ENCODE data around the gene DUOX1. TPM values are rescaled to one million over a fixed set of nuclear protein-coding genes. Genes with fewer than 3 reads are reported as not detected.
A peak's percentile ranks its signal among the peaks of the same experiment; 100 is the strongest.

The DUOX1 gene
- total and polyA plus RNA-seq, 2 of the 13 experiments (the other 11 are each of a cell fraction or from before 2014, with no cell fraction given): 0.03 TPM; not detected in 1

DNA sequence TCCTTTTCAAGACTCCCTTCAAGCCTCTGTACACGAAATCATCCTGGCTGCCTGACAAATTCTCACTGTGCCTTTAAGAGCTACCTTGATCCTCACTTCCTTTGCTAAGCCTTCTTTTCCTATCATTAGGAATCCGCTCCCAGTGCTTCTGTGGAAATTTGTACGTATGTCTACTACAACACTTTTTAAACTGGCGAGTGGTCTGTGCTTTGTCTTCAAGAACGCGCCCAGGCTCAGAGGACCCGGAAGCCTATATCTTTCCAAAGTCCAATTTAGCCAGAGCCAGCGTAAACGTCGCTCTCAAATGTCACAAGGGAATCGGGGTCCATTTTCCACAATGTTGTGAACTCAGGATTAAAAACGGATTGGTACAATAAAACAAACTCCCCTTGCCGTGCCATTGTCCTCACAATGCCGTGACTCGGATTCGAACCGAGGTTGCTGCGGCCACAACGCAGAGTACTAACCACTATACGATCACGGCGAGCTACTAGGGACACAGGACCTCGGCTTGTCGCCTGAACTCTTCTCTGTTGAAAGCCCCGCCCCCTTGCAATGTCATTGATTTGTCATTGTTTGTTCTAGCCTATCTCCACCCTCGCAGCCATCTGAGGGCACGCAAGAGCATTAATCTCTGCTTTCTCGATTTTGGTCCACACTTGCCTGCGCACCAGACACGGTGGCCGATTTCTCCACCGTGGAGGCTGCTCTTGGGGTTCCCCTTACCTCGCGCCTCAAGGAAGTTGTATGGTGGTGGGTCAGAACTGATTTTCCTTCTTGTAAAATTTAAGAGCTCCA is 70.4 kb downstream of the DUOX1 start (continued):
- no peak for TF ChIP-seq SETDB1 (CRISPR knock-in tag; IDR thresholded peaks at IDR 0.05; ENCODE audit: borderline replicate concordance)
- TF ChIP-seq SALL1 (CRISPR knock-in tag; IDR thresholded peaks at IDR 0.05): peak; percentile 92
- no peak for TF ChIP-seq PBX2 (CRISPR knock-in tag; IDR thresholded peaks at IDR 0.05)
- peak; percentile 21; the same call in 1 of the 2 replicates for TF ChIP-seq KDM5A (IDR thresholded peaks at IDR 0.05; ENCODE audit: borderline replicate concordance, low read length)
- peak; percentile 77 for TF ChIP-seq KAT8 (CRISPR knock-in tag; IDR thresholded peaks at IDR 0.05)
- TF ChIP-seq PCBP1 (IDR thresholded peaks at IDR 0.05; ENCODE audit: borderline replicate concordance, low read depth, low read length): no peak
- TF ChIP-seq CC2D1A (CRISPR knock-in tag; IDR thresholded peaks at IDR 0.05): no peak
- TF ChIP-seq ZKSCAN1 (IDR thresholded peaks at IDR 0.05; ENCODE audit: low read length): no peak
- TF ChIP-seq ZNF224 (CRISPR knock-in tag; IDR thresholded peaks at IDR 0.05): no peak
- TF ChIP-seq MIXL1 (CRISPR knock-in tag; IDR thresholded peaks at IDR 0.05): peak; percentile 78; the same call in 1 of the 2 replicates
- TF ChIP-seq SIX1 (CRISPR knock-in tag; IDR thresholded peaks at IDR 0.05; ENCODE audit: borderline replicate concordance): peak; percentile 77
- TF ChIP-seq ADNP (CRISPR knock-in tag; IDR thresholded peaks at IDR 0.05): no peak
- no peak for TF ChIP-seq TIGD3 (CRISPR knock-in tag; IDR thresholded peaks at IDR 0.05; ENCODE audit: borderline replicate concordance)
- TF ChIP-seq MBD4 (IDR thresholded peaks at IDR 0.05; ENCODE audit: borderline replicate concordance, low read length): no peak
- no peak for TF ChIP-seq ZNF546 (CRISPR knock-in tag; conservative IDR thresholded peaks at IDR 0.05)
- peak; percentile 99 for TF ChIP-seq ZSCAN29 (CRISPR knock-in tag; conservative IDR thresholded peaks at IDR 0.05)
- TF ChIP-seq EZH2 (conservative IDR thresholded peaks at IDR 0.05; ENCODE audit: low read depth, low read length): no peak
- 0 out of 2 replicates have a peak, but pooled peaks have one; percentile 23 for TF ChIP-seq ZKSCAN5 (CRISPR knock-in tag; IDR thresholded peaks at IDR 0.05)
- 0 out of 2 replicates have a peak, but pooled peaks have one; percentile 15 for TF ChIP-seq RFX5 (IDR thresholded peaks at IDR 0.05; ENCODE audit: low read depth, low read length)
- TF ChIP-seq GATA4 (IDR thresholded peaks at IDR 0.05; ENCODE audit: borderline replicate concordance, low read depth): no peak
- TF ChIP-seq, protein P1, sequence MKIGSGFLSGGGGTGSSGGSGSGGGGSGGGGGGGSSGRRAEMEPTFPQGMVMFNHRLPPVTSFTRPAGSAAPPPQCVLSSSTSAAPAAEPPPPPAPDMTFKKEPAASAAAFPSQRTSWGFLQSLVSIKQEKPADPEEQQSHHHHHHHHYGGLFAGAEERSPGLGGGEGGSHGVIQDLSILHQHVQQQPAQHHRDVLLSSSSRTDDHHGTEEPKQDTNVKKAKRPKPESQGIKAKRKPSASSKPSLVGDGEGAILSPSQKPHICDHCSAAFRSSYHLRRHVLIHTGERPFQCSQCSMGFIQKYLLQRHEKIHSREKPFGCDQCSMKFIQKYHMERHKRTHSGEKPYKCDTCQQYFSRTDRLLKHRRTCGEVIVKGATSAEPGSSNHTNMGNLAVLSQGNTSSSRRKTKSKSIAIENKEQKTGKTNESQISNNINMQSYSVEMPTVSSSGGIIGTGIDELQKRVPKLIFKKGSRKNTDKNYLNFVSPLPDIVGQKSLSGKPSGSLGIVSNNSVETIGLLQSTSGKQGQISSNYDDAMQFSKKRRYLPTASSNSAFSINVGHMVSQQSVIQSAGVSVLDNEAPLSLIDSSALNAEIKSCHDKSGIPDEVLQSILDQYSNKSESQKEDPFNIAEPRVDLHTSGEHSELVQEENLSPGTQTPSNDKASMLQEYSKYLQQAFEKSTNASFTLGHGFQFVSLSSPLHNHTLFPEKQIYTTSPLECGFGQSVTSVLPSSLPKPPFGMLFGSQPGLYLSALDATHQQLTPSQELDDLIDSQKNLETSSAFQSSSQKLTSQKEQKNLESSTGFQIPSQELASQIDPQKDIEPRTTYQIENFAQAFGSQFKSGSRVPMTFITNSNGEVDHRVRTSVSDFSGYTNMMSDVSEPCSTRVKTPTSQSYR (CRISPR knock-in tag; IDR thresholded peaks at IDR 0.05; ENCODE audit: borderline replicate concordance): no peak; the same call in 1 of the 2 replicates
- TF ChIP-seq ZNF383 (CRISPR knock-in tag; IDR thresholded peaks at IDR 0.05; ENCODE audit: borderline replicate concordance): peak; percentile 91; the same call in 1 of the 2 replicates
- TF ChIP-seq KAT7 (CRISPR knock-in tag; IDR thresholded peaks at IDR 0.05; ENCODE audit: borderline replicate concordance): no peak; the same call in 1 of the 2 replicates
- no peak; the same call in 1 of the 2 replicates for TF ChIP-seq JUND (CRISPR knock-in tag; IDR thresholded peaks at IDR 0.05)
- no peak for TF ChIP-seq ZNF20 (CRISPR knock-in tag; IDR thresholded peaks at IDR 0.05)
